HEK293 (cell line): ENCODE results near the gene PUM1.

Experiments
- CTCF ChIA-PET: fragments of 350-600 bp; formaldehyde crosslinking; extraction: SDS; loops from one replicate; lab custom pipeline; 2021; ENCODE audit warnings: antibody characterized with exemption; lab: Yijun Ruan, JAX
- POLR2A ChIA-PET: fragments of 300-600 bp; formaldehyde crosslinking; extraction: SDS; loops from one replicate; lab custom pipeline; 2020; ENCODE audit warnings: antibody characterized with exemption, inconsistent platforms; lab: Yijun Ruan, JAX
- H3K27ac ChIP-seq: fragments of 200-500 bp; sonication (Bioruptor generic); 2 replicates; pipeline ENCODE4 v1.5.1; 2014; ENCODE audit warnings: low read depth, low read length, control low read depth, inconsistent platforms; ENCODE audit errors: extremely low read depth
- H3K36me3 ChIP-seq, 2 experiments: fragments of 200-500 bp in 1 of 2; sonication (Bioruptor generic) in 1 of 2; 1 replicate in 1 of 2; 2 replicates in 1 of 2; pipeline ENCODE4 v1.5.1; 2014 to 2017; ENCODE audit warnings: inconsistent platforms in 2 of 2, low read length in 2 of 2; ENCODE audit not compliant: control insufficient read depth in 2 of 2, insufficient read depth in 1 of 2
- H3K4me1 ChIP-seq: fragments of 200-500 bp; sonication (Bioruptor generic); 2 replicates; pipeline ENCODE4 v1.5.1; 2014; ENCODE audit warnings: mild to moderate bottlenecking, low read length, inconsistent platforms; ENCODE audit not compliant: control insufficient read depth, insufficient read depth
- H3K4me3 ChIP-seq: 2 replicates; pipeline ENCODE4 v1.5.1; 2011; ENCODE audit warnings: low read depth, mild to moderate bottlenecking, control low read depth, low read length, moderate library complexity
- H3K9me3 ChIP-seq: fragments of 200-500 bp; sonication (Bioruptor generic); 2 replicates; pipeline ENCODE4 v1.5.1; 2014; ENCODE audit warnings: low read depth, low read length, inconsistent platforms; ENCODE audit not compliant: control insufficient read depth, insufficient read depth
- HOXA7 ChIP-seq: sonication (generic); formaldehyde crosslinking; IDR thresholded peaks from 2 replicates; pipeline ENCODE4 v1.8.1; 2022; ENCODE audit warnings: missing genetic modification reagents, borderline replicate concordance
- HOXD13 ChIP-seq: sonication (generic); formaldehyde crosslinking; IDR thresholded peaks from 2 replicates; pipeline ENCODE4 v1.8.0; 2022; ENCODE audit warnings: missing genetic modification reagents, borderline replicate concordance
- MZF1 ChIP-seq: fragments of 450-650 bp; formaldehyde crosslinking; IDR thresholded peaks from 2 replicates; pipeline ENCODE4 v1.5.1; 2017; ENCODE audit warnings: missing biosample characterization, missing genetic modification characterization, borderline replicate concordance
- PBX3 ChIP-seq: sonication (generic); formaldehyde crosslinking; IDR thresholded peaks from 2 replicates; pipeline ENCODE4 v1.8.1; 2022; ENCODE audit warnings: mild to moderate bottlenecking, moderate library complexity, missing genetic modification reagents
- PRDM1 ChIP-seq: fragments of 450-650 bp; formaldehyde crosslinking; IDR thresholded peaks from 2 replicates; pipeline ENCODE4; 2016; ENCODE audit warnings: missing biosample characterization, missing genetic modification characterization
- SP2 ChIP-seq: fragments of 450-650 bp; formaldehyde crosslinking; IDR thresholded peaks from 2 replicates; pipeline ENCODE4 v1.5.1; 2016; ENCODE audit warnings: missing biosample characterization, missing genetic modification characterization
- ZBTB11 ChIP-seq: fragments of 450-650 bp; formaldehyde crosslinking; conservative IDR thresholded peaks from 2 replicates; pipeline ENCODE4 v1.5.1; 2016; ENCODE audit warnings: low read depth, missing biosample characterization, missing genetic modification characterization
- ZBTB8A ChIP-seq: fragments of 450-650 bp; formaldehyde crosslinking; IDR thresholded peaks from 2 replicates; pipeline ENCODE4 v1.5.1; 2016; ENCODE audit warnings: missing biosample characterization, missing genetic modification characterization
- ZFP69B ChIP-seq: fragments of 450-650 bp; formaldehyde crosslinking; IDR thresholded peaks from 2 replicates; pipeline ENCODE4 v1.5.1; 2016; ENCODE audit warnings: missing biosample characterization, missing genetic modification characterization
- ZNF10 ChIP-seq: fragments of 450-650 bp; formaldehyde crosslinking; IDR thresholded peaks from 2 replicates; pipeline ENCODE4 v1.5.1; 2017; ENCODE audit warnings: missing biosample characterization, missing genetic modification characterization
- ZNF155 ChIP-seq: fragments of 450-650 bp; formaldehyde crosslinking; IDR thresholded peaks from 2 replicates; pipeline ENCODE4 v1.5.1; 2016; ENCODE audit warnings: missing biosample characterization, missing genetic modification characterization
- ZNF169 ChIP-seq: fragments of 450-650 bp; formaldehyde crosslinking; IDR thresholded peaks from 2 replicates; pipeline ENCODE4 v1.5.1; 2016; ENCODE audit warnings: missing biosample characterization, missing genetic modification characterization
- ZNF175 ChIP-seq: fragments of 450-650 bp; formaldehyde crosslinking; IDR thresholded peaks from 2 replicates; pipeline ENCODE4 v1.5.1; 2016; ENCODE audit warnings: missing biosample characterization, missing genetic modification characterization
- ZNF391 ChIP-seq: fragments of 450-650 bp; formaldehyde crosslinking; IDR thresholded peaks from 2 replicates; pipeline ENCODE4 v1.5.1; 2016; ENCODE audit warnings: low read depth, missing biosample characterization, missing genetic modification characterization, borderline replicate concordance
- ZNF416 ChIP-seq: fragments of 450-650 bp; formaldehyde crosslinking; IDR thresholded peaks from 2 replicates; pipeline ENCODE4 v1.5.1; 2016; ENCODE audit warnings: missing biosample characterization, missing genetic modification characterization
- ZNF558 ChIP-seq: fragments of 450-650 bp; formaldehyde crosslinking; IDR thresholded peaks from 2 replicates; pipeline ENCODE4 v1.5.1; 2016; ENCODE audit warnings: missing biosample characterization, missing genetic modification characterization
- ZNF600 ChIP-seq: fragments of 450-650 bp; formaldehyde crosslinking; IDR thresholded peaks from 2 replicates; pipeline ENCODE4 v1.5.1; 2016; ENCODE audit warnings: missing biosample characterization, missing genetic modification characterization
- ZNF629 ChIP-seq: fragments of 450-650 bp; formaldehyde crosslinking; IDR thresholded peaks from 2 replicates; pipeline ENCODE4 v1.5.1; 2017; ENCODE audit warnings: missing biosample characterization, missing genetic modification characterization
- TF ChIP-seq, protein P1 (sequence below): fragments of 450-650 bp; formaldehyde crosslinking; conservative IDR thresholded peaks from 2 replicates; pipeline ENCODE4 v1.5.1; 2016; ENCODE audit warnings: low read depth, missing biosample characterization, missing genetic modification characterization

Gene PUM1

GRCh38 chr1:30982937-30983336, 82.6 kb downstream of the PUM1 start:
- Histone ChIP-seq H3K9me3 (no peaks in the 10 kb centered on the region), H3K4me1 (peaks cover 8% of the 10 kb centered on the region; the same call in 1 of the 2 replicates), H3K36me3 (peaks cover 2 to 58% of the 10 kb centered on the region in 2 experiments), H3K27ac (no peak overlapping the region), H3K4me3 (no peak overlapping the region)
- CTCF ChIA-PET, result interaction anchor here (0.7 kb wide), 1 partner anchor 159 kb away, joined by 4 read pairs; no protein-coding TSS in a partner anchor
- POLR2A ChIA-PET, result no interaction called here
- TF ChIP-seq PBX3 (CRISPR knock-in tag), result no peak
- no peak for TF ChIP-seq ZNF600 (tag by site-specific recombination)
- no peak for TF ChIP-seq ZNF155
- TF ChIP-seq HOXA7, result no peak
- TF ChIP-seq HOXD13, result no peak
- TF ChIP-seq ZNF10, result no peak
- TF ChIP-seq ZBTB8A, result no peak
- TF ChIP-seq ZNF558 (tag by site-specific recombination), result no peak
- TF ChIP-seq ZNF629 (tag by site-specific recombination), result no peak

GRCh38 chr1:30982431-30982830, 83.1 kb downstream of the PUM1 start:
- H3K4me3 ChIP-seq, result no peak overlapping the region
- H3K4me1 ChIP-seq, result peaks cover 8% of the 10 kb centered on the region; the same call in 1 of the 2 replicates
- no peaks in the 10 kb centered on the region for H3K9me3 ChIP-seq
- ChIA-PET CTCF (interaction anchor here (1.0 kb wide), 1 partner anchor 8 kb away, joined by 3 read pairs; no protein-coding TSS in a partner anchor), POLR2A (no interaction called here)
- H3K36me3 ChIP-seq, result peaks cover 3 to 60% of the 10 kb centered on the region in 2 experiments
- H3K27ac ChIP-seq, result no peak overlapping the region
- TF ChIP-seq ZNF391 (no peak), ZNF416 (no peak), ZFP69B (no peak), MZF1 (tag by site-specific recombination) (no peak), PRDM1 (no peak), ZBTB11 (tag by site-specific recombination) (no peak), ZNF169 (tag by site-specific recombination) (no peak), ZNF175 (tag by site-specific recombination) (no peak), SP2 (tag by site-specific recombination) (no peak)
- TF ChIP-seq, protein P1, sequence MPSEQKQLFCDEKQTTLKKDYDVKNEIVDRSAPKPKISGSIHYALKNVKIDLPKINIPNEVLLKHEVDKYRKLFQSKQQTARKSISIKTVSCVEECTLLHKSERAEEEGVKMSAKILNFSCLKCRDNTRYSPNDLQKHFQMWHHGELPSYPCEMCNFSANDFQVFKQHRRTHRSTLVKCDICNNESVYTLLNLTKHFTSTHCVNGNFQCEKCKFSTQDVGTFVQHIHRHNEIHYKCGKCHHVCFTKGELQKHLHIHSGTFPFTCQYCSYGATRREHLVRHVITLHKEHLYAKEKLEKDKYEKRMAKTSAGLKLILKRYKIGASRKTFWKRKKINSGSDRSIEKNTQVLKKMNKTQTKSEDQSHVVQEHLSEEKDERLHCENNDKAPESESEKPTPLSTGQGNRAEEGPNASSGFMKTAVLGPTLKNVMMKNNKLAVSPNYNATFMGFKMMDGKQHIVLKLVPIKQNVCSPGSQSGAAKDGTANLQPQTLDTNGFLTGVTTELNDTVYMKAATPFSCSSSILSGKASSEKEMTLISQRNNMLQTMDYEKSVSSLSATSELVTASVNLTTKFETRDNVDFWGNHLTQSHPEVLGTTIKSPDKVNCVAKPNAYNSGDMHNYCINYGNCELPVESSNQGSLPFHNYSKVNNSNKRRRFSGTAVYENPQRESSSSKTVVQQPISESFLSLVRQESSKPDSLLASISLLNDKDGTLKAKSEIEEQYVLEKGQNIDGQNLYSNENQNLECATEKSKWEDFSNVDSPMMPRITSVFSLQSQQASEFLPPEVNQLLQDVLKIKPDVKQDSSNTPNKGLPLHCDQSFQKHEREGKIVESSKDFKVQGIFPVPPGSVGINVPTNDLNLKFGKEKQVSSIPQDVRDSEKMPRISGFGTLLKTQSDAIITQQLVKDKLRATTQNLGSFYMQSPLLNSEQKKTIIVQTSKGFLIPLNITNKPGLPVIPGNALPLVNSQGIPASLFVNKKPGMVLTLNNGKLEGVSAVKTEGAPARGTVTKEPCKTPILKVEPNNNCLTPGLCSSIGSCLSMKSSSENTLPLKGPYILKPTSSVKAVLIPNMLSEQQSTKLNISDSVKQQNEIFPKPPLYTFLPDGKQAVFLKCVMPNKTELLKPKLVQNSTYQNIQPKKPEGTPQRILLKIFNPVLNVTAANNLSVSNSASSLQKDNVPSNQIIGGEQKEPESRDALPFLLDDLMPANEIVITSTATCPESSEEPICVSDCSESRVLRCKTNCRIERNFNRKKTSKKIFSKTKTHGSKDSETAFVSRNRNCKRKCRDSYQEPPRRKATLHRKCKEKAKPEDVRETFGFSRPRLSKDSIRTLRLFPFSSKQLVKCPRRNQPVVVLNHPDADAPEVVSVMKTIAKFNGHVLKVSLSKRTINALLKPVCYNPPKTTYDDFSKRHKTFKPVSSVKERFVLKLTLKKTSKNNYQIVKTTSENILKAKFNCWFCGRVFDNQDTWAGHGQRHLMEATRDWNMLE (tag by site-specific recombination), result no peak
